Renal pelvis (tissue), 4 donors: ENCODE data around the gene TGFBR3. TPM values are rescaled to one million over a fixed set of nuclear protein-coding genes. Genes with fewer than 3 reads are reported as not detected.

ENCODE experiments used
- DNase-seq: peaks from one replicate; pipeline ENCODE4 v3.0.0-alpha.2; 2013
- polyA plus RNA-seq, 3 donors: library from polyadenylated mRNA; unstranded; fragments of 120-200 nt; gene quantifications; one replicate each; pipeline ENCODE4 v1.2.1, GENCODE V29; 2013; ENCODE audit not compliant: insufficient read length in 3 of 3

The TGFBR3 gene
- polyA plus RNA-seq, 3 donors: 95.6 to 116 (median 110) TPM

DNA sequence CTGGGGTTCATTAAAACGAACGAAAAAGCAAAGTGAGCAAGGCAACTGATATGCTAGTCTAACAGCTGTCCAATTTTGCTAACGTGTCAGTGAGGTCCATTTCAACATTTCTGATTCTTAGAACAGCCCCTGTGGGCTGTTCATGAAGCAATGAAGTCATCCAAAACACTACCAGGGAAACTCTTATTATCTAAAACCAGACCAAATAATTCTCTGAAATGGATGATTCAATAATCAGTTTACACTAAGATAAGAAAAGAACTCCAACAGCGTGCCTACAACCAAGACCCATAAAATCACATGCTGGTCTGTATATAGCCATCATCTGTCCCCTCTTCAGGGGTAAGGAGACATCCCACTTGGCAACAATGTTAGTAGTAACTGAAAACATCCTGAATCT is 122.7 kb downstream of the TGFBR3 start:
- DNase-seq: no peak

DNA sequence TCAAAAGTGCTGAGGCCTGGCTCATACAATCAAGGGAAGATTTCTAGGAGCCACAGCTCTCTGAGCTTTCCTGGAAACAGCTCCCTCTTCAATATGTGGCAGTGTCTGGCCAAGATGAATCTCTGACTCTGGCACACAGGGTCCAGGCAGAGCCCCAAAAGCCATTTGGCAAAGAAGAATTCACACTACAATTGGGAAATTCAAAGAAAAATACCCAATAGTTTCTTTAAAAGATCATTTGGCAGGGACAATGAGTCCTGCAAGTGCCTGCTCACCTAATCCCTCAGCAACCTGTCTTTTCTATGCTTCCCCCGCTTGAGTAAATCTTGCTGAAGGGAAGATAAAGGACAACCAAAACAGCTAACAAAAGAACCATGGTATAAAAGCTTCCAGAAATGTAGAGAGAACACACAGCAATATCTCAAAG is 124.6 kb downstream of the TGFBR3 start:
- DNase-seq: no peak

DNA sequence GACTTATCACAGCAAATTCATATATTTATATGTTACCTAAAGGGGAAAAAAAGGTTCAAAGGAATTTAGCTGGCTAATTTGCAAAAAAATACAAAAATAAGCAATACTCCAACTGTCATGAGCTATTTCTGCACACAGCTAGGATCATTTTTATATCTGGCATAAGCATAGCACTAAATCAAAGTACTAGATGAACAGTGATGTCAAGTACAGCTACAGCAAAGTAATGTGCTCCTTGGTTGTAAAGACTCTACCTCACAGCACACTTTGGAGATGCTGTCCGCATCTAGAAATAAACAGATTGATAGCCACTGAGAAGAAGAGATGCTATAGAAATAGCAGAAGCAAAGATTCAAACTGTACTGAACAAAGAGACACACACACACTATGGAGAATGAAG is 125.4 kb downstream of the TGFBR3 start:
- DNase-seq: no peak

DNA sequence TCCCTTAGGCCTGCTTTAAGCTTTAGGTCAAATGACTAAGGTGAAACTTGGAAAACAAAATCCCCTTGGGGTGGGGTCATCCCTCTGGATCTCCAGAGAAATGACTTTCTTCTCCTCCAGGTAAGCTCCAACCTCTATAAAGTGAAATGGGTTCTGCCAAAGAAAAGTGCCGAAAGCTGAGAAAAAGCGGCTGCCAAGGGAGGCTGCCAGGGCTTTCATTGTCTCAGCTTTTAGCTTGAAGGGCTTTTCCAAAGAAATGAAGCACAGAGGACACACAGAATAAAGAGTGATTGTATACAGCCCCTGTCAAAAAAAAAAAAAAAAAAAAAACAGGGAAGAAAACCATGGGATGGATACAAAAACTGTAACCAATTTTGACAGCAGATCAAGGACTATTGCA is 126.9 kb downstream of the TGFBR3 start:
- DNase-seq: no peak

DNA sequence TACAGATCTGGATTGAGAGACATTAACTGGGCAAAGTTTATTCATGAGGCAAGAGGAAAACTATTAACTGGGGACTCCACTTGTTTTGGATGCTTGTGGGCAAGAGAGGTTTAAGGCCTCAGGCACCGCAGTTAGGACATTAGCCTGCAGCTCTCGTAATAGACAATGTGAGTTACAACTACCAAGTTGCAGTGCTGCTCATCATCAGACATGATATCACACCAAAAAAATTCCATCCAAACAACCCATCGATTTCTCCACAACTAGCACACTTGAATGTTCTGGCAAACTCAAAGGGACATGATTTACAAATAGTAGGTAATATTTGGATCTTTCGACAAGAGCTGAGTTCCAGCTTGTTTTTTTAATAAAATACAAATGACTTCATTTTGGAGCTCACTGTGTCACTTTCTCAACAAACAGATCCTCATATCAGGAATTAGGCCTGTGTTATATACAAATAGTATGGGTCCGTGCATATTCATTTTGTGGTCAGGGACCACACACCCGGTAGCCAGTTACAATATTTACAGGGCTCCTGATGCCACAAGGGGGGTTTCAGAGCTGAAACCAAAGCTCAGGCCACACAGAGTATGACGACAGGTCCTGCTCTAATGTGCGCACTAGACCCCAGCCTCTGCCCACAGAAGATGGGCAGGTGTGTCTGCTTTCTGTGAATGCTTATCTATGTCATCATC is 128.0 kb downstream of the TGFBR3 start:
- DNase-seq: no peak

DNA sequence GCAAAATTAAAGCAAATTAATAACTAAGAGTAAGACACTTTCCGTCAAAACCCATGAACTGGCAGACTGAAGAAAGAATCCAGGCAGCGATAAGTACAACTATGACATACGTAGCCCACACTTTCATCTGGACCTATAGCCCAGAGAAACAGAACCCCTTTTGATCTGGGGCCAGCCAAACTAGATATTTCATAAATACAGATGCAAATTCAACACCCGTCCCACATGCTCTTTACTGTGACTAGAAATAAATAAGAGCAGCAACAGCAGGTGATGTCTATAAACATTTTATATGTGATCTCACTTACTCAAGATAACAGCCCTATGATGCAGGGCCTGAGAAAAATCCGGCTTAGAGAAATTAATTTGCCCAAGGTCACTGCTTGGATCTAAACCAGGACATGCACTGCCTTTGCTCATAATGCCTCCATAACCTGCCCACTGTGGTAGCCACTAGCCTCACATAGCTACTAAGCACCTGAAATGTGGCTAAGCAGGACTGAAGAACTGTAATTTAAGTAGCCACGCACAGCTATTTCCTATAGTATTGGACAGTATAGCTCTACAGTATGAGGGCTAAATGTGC is 130.2 kb downstream of the TGFBR3 start:
- DNase-seq: no peak

DNA sequence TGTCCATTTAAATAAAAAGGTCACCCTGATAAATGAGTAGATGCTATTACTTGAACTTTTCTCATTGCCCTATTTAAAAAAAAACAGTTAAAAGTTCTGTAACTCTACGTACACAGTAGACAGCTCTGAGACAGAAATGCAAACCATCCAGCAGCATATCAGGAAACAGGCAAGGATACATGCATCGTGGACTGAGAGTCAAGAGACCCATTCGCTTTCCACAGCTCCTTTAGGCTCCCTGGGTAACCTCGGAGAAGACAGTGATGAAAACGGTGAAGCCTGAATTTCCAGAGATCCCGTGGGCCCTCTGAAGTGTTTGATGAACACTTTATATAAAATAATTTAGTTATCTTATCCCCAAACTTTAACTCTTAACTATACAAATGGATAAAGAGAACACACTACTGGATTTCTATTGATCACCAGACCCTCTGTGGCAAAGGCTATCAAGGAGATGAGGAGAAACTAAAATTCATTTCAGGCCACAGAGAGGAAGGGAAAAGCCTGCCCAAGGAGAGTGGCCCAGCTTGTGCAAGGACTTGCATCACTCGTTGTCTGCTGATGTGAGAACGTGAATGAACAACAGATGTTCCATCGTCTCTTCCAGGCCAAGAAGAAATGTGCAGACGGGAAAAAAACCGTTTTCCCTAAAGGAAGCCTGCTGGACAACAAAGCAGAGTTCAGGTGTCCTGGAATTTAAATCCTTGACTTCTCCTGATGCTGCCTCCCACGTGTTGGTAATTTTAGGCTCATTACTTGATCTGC is 131.0 kb downstream of the TGFBR3 start:
- DNase-seq: no peak

DNA sequence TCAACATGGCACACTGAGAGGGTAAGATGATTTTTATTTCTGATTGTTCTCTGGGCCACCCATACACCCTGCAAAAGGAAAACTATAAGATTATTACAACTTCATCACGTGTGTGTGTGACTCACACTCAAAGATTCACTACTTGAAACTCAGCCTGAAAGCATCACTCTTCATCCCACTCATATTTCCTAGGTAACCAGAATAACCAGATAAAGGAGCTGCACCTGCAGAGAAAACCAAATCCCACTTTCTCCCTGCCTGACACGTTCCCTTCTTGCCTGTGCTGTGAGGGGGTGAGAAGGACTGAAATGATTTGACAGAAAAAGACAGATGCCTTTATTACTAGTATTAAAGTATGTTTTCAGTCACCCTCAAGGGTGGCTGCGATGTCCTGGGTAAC is 131.6 kb downstream of the TGFBR3 start:
- no peak for DNase-seq

DNA sequence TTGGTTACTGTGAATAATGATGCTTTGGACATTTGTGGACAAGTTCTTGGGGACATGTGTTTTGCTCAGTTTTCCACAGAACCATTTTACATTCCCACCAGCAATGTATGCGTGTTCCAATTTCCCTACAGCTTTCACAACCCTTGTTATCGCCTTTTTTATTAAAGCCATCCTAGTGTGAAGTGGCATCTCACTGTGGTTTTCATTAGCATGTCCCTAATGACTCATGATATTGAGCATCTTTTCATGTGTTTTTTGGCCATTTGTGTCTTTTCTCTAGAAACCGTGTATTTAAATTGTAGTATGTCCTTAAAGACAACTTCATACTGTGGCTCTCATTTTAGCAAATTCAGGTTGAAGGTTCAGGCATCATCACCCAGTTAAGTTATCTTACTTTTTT is 132.1 kb downstream of the TGFBR3 start:
- DNase-seq: no peak

DNA sequence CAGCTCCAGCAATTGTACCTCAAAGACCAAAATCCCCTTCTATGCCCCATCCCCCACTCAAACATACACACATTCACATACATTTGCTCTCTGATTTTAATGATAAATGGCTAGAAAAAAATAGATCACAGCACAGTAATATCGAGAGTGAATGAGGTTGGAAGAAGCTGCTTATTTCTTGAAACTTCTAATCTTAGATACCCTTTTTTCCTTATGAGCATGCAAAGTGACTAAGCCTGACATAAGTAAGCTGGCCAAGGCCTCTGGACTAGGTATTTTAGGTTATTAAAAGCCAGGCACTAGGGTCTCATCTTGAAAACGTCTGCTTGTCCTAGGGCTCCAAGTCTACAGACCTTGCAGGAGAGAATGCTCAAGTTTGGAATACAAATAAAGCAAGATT is 133.6 kb downstream of the TGFBR3 start:
- DNase-seq: no peak

DNA sequence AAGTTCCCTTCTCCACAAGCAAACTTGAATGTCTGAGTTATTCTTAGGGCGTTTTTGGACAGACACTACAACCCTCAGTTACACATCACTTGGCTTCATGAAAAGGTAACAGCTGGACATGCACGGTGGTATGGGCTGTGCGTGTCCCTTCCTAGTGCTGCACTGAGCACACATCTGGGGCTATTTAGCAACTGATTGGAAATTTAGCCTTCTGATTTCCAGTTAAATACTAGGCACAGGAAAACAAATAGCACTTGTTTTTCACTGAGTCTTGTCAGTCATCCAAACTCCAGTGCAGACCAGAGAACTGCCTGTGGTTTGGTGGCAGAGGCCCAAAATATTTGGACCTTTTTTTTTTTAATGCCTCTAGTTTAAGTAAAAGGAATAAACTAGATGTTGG is 134.7 kb downstream of the TGFBR3 start:
- no peak for DNase-seq

DNA sequence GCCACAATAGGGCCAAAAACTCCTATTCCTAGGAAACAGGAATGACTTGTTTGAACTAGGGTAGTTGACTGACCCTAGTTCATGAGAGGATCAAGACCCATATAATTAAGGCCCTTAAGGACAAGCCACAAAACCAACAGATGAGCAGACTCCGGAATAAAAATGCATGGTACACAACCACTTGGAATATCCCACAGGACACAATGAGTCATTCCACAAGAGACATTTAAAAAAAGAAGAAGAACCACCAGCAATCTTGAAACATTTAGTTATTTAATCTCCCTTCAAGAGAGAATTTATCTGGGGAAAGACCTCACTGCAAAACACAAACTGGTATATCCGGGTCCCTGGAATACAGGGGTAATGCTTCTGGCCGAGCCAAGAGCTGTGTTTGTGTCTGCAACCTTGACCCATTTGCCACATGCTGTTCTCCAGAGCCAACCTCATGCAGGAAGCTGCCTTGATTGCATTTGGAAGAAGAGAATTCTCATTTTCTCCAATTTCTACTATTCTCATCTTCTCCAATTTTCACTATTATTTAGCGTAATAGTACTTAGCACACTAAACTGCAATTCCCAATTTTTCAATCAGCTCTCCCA is 135.5 kb downstream of the TGFBR3 start:
- no peak for DNase-seq

DNA sequence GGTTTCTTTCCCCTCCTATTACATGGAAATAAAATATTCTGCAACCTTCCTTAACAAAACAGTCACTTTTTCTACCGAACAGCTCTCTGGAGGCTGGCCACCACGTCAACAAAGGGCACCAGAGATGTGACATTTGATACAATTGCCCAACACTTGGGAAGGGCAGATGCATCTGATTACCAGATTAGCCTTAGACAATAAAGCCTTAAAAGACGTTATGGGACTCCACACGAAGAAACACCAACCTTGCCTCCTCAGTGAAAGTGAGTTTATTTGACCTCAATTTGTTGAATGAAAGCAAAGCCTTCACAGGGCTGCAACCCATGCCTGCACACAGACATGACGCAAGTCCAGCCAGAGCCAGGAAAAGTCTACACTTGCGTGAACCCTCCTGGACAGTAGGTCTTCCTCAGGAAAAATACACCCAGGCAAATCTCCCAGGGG is 136.1 kb downstream of the TGFBR3 start:
- DNase-seq: no peak

DNA sequence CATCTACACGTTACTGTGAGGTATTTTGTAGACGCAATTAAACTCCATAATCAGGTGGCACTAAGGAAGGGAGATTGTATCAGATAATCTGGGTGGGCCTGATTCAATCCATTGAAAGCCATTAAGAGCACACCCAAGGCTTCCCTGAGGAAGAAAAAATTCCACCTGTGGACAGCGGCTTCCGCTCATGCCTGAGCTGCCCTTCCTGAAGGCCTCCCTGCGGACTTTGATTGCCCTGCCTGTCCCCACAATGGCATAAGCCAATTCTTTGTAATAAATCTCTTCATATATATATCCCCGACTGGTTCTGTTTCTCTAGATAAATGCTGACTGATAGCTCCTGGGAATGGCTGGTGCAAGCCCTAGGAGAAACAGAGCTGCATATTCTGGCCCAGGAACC is 138.3 kb downstream of the TGFBR3 start:
- no peak for DNase-seq

DNA sequence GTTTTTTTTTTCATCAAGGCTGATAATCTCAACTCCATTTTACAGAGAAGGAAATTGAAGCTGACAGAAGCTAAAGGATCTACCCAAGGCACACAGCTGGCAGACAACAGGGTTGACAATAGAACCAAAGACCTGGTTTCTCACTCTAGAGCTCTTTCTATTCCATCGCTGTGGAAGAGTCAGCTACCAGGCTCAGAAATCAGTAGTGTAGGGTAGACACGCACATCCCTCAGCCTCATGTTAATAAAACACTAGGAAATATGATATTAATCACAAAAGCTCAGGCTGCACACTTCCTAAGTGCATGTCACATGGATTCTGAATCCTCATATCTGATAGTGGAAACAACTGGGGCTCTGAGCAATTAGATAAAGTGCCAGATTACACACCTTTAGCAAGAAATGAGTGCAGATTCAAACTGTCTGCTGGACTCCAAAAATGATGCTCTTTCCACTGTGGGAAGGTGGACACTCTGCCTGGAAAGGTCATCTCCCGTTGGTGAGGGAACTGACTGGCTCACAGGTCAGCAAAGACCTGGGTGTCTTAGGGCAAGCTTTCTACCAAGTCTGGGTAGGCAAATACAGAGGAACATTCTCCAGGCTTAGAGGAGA is 139.1 kb downstream of the TGFBR3 start:
- DNase-seq: no peak

DNA sequence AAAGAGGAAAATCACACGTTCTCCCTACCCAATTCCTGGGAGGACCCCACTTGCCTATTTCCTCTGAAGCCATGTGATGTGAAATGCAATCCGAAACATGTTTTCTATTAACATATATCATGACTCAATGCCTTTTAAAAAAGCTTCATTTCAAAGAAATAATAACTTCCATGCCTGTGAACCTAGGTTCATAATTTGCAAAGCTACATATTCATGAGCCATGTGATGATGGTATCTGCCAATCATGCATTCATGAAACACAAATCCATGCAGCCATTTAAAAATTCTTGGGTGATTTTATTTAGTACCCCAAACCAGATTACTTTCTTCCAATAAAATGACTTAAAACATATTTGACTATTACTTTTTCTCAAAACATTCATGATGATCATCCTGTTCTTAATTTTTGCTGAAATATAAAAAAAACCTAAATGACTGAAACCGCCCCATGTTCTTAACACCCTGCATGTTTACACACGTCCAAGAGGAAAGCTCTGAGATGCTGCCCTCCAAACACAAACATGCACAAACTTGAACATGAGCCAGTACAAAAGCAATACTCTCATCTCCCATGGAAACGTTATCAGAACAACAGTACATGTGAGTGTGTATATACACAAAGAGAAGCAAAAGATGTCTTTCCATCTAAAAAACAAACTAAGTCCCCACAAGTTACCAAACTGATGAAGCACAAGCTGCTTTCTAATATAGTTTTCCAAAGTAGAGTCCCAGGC is 140.1 kb downstream of the TGFBR3 start:
- no peak for DNase-seq

DNA sequence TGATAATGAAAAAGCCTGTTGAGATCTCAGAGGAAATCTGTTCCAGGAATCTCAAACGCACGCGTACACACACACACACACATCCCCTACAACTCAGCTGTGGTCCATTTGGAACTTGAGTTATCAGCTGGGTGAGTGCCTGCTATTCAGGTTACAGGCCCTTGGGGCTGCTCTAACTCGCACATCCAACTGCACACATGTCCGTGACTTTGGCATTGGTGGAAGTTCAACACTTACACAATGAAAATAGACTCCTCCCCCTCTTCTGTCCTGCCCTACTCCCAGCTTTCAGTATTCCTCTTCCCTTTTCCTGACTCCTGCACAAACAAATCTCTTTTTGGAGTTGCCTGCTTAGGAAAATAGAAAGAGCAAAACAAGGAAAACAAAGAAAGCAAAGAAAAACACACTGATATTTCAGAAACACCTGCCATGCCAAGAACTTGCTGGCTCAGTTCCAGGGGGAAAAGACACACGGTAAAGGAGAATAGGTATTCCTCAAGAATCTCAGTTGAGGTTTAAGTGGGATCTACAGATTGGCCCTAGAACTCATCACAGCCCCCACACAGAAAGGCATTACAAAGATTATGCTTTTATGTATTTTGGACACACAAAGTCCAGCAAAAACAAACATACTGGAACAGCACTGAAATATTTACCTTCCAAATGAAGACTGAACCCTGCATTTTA is 140.9 kb downstream of the TGFBR3 start:
- no peak for DNase-seq

DNA sequence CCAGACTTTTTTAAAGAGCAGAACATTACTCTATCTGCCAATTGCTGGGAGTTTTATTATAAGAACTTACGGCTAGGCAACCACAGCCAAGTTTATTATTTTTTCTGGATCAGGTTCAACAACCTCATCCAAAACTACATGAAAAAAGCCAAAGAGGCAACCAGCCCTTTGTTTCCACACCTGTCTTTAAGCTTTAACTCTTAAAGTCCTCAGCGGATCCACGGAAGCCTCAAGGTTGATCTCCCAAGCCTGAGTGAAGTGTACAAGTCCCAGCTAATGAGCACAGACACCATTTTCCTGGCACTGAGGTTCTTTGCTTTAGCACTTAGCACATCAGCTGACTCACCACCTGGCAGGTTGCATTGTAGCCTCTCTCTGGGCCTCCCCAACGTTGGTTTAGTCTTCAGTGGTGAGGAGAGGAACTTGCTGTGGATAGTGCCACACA is 143.1 kb downstream of the TGFBR3 start:
- no peak for DNase-seq

DNA sequence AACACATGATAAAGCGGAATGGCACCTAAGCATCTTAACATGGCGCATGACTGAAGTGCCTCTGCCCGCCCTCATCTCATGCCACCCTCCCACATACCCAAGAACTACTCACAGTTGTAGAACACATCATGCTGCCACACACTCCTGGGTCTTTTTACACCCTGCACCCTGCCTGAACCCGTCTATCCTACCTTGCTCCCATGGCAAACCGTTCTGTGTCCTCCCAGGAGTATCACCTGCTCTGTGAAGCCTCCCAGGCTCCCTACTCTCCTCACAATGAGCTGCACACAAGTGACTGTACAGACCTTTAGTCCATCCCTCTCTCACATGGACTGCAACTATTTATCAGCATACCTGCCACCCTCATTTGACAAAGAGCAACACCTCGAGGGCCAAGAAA is 144.0 kb downstream of the TGFBR3 start:
- DNase-seq: no peak

DNA sequence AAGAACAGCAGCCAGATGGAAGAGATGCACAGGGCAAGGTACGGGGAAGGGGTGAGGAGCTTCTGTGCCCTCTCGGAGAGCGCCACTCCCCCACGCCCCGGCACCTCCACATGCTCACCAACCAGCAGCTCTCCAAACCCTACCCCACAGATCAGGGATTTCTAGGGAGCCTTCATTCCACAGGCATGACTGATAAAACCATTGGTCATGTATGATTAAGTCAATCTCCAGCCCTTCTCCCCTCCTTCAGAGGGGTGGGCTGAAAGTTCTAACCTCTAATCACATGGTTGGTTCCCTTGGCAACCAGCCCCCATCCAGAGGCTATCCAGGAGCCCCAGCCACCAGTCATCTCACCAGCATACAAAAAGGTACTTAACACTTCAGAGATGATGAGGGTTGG is 144.7 kb downstream of the TGFBR3 start:
- DNase-seq: no peak

DNA sequence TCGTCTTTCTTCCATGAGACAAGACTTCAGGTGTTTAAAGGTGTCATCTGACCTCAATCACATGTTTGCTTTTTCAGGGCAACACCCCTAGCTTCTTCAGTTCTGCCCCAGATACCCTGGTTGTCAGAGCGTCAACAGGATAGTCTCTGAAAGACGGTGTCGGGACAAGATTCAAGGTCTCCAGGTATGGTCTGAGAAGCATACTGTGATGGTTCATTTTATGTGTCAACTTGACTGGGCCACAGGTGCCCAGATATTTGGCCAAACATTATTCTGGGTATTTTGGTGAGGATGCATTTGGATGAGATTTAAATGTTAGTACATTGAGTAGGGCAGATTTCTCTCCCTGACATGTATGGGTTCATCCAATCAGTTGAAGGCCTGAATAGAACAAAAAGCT is 148.3 kb downstream of the TGFBR3 start:
- DNase-seq: no peak
